HCT116 (cell line): Measurements from ENCODE around the gene UTRN. TPM values are rescaled to one million over a fixed set of nuclear protein-coding genes. Genes with fewer than 3 reads are reported as not detected.

Experiments used
- ATAC-seq: fragments of 200-7000 bp; cut with Tn5 transposase; 2 replicates; pipeline ENCODE4 v1.9.1; 2020; ENCODE audit warnings: mild to moderate bottlenecking, moderate library complexity
- BruUV-seq: library from RNA; stranded (reverse); fragments of 400-500 nt; replicated peaks from 2 replicates; lab custom pipeline; 2021; lab: Mats Ljungman, UMichigan
- CTCF ChIA-PET: fragments of 300-600 bp; sonication (Branson Sonifier 250); formaldehyde crosslinking; loops from one replicate; lab custom pipeline; 2021; ENCODE audit warnings: antibody characterized with exemption; lab: Charles Lee
- POLR2A ChIA-PET: fragments of 300-600, 350-600 bp; sonication (Branson Sonifier 250); formaldehyde crosslinking; loops from one replicate; lab custom pipeline; 2021; ENCODE audit warnings: antibody characterized with exemption; lab: Charles Lee
- RAD21 ChIA-PET, 2 experiments: fragments of 300-600 bp; sonication (Branson Sonifier 250); formaldehyde crosslinking; loops; one replicate each; lab custom pipeline; 2023; ENCODE audit warnings: low total read pairs in 2 of 2; ENCODE audit not compliant: uncharacterized antibody in 2 of 2, unreplicated experiment in 2 of 2, low non-redundant PET in 1 of 2; lab: Charles Lee
- DNase-seq: peaks from one replicate; pipeline ENCODE4 v3.0.0-alpha.2; 2010; ENCODE audit warnings: low read depth, low spot score
- H2AFZ ChIP-seq: fragments of 200-600 bp; shearing (Covaris generic), sonication (generic); 2 replicates; pipeline ENCODE4 v1.6.1; 2017; ENCODE audit warnings: low read depth, mixed run types, mixed read lengths, antibody characterized with exemption, low read length; ENCODE audit not compliant: poor library complexity, severe bottlenecking
- H3K27ac ChIP-seq: 2 replicates; pipeline ENCODE4 v1.5.1; 2012; ENCODE audit warnings: low read depth, low read length
- H3K27me3 ChIP-seq: fragments of 200-600 bp; sonication (generic); 2 replicates; pipeline ENCODE4 v1.6.1; 2016; ENCODE audit warnings: mixed run types, low read length, mixed read lengths; ENCODE audit not compliant: insufficient read depth
- H3K36me3 ChIP-seq, 2 experiments: fragments of 200-500 bp in 1 of 2; fragments of 200-600 bp in 1 of 2; sonication (Bioruptor generic) in 1 of 2; sonication (generic) in 1 of 2; 2 replicates each; pipeline versions ENCODE4 v1.5.1 to v1.6.1; 2014 to 2016; ENCODE audit warnings: low read length in 2 of 2, inconsistent platforms in 1 of 2, mixed read lengths in 1 of 2, mixed run types in 1 of 2; ENCODE audit not compliant: insufficient read depth in 2 of 2, control insufficient read depth in 1 of 2
- H3K4me1 ChIP-seq, 2 experiments: fragments of 200-600 bp in 1 of 2; sonication (generic) in 1 of 2; 2 replicates each; pipeline versions ENCODE4 v1.5.1 to v1.6.1; 2012 to 2017; ENCODE audit warnings: low read length in 2 of 2, inconsistent platforms in 1 of 2, mild to moderate bottlenecking in 1 of 2, mixed read lengths in 1 of 2, mixed run types in 1 of 2, moderate library complexity in 1 of 2; ENCODE audit not compliant: insufficient read depth in 2 of 2, control insufficient read depth in 1 of 2
- H3K4me2 ChIP-seq: fragments of 200-600 bp; sonication (generic); 2 replicates; pipeline ENCODE4 v1.6.1; 2017; ENCODE audit warnings: mixed run types, low read length, mixed read lengths
- H3K4me3 ChIP-seq, 2 experiments: fragments of 200-600 bp in 1 of 2; sonication (generic) in 1 of 2; replicated peaks in 1 of 2; 2 replicates each; pipeline ENCODE4 v1.5.1; 2011 to 2016; ENCODE audit warnings: low read length in 2 of 2, control low read depth in 1 of 2, low read depth in 1 of 2, mild to moderate bottlenecking in 1 of 2, mixed read lengths in 1 of 2, mixed run types in 1 of 2
- H3K79me2 ChIP-seq: fragments of 200-600 bp; sonication (generic); 2 replicates; pipeline ENCODE4 v1.6.1; 2017; ENCODE audit warnings: mild to moderate bottlenecking, mixed run types, low read length, moderate library complexity, mixed read lengths; ENCODE audit not compliant: insufficient read depth
- H3K9ac ChIP-seq: fragments of 200-600 bp; sonication (generic); 2 replicates; pipeline ENCODE4 v1.6.1; 2016; ENCODE audit warnings: low read length, mixed read lengths
- H3K9me2 ChIP-seq: fragments of 200-600 bp; sonication (generic), shearing (Covaris generic); 2 replicates; pipeline ENCODE4 v1.6.1; 2017; ENCODE audit warnings: mixed run types, mild to moderate bottlenecking, moderate library complexity; ENCODE audit not compliant: insufficient read depth
- H3K9me3 ChIP-seq, 2 experiments: fragments of 200-500 bp in 1 of 2; fragments of 200-600 bp in 1 of 2; sonication (Bioruptor generic) in 1 of 2; sonication (generic) in 1 of 2; 2 replicates each; pipeline ENCODE4 v1.6.1; 2014 to 2017; ENCODE audit warnings: low read length in 2 of 2, mixed read lengths in 2 of 2, inconsistent platforms in 1 of 2, low read depth in 1 of 2, mild to moderate bottlenecking in 1 of 2, mixed run types in 1 of 2, moderate library complexity in 1 of 2; ENCODE audit not compliant: control insufficient read depth in 1 of 2, insufficient read depth in 1 of 2
- H4K20me1 ChIP-seq: fragments of 200-600 bp; sonication (generic), shearing (Covaris generic); 2 replicates; pipeline ENCODE4 v1.6.1; 2017; ENCODE audit warnings: mixed run types, mild to moderate bottlenecking, moderate library complexity; ENCODE audit not compliant: insufficient read depth
- CEBPB ChIP-seq: IDR thresholded peaks from 2 replicates; pipeline ENCODE4 v1.6.1; 2012; ENCODE audit warnings: low read depth
- EGR1 ChIP-seq: IDR thresholded peaks from 2 replicates; pipeline ENCODE4 v1.6.1; 2012; ENCODE audit warnings: low read depth
- EZH2 ChIP-seq: fragments of 200-600 bp; sonication (generic); IDR thresholded peaks from 2 replicates; pipeline ENCODE4 v1.6.1; 2017; ENCODE audit warnings: antibody characterized with exemption, mixed run types
- FOSL1 ChIP-seq: IDR thresholded peaks from 2 replicates; pipeline ENCODE4 v1.6.1; 2012; ENCODE audit warnings: low read depth
- JUND ChIP-seq: IDR thresholded peaks from 2 replicates; pipeline ENCODE4 v1.6.1; 2012
- MAX ChIP-seq: IDR thresholded peaks from 2 replicates; pipeline ENCODE4 v1.6.1; 2012
- POLR2A ChIP-seq: IDR thresholded peaks from 2 replicates; pipeline ENCODE4 v1.7.0; 2011; ENCODE audit warnings: borderline replicate concordance; ENCODE audit not compliant: insufficient read depth, insufficient read length; ENCODE audit errors: extremely low read depth
- POLR2AphosphoS5 ChIP-seq: IDR thresholded peaks from 2 replicates; pipeline ENCODE4 v1.6.1; 2011; ENCODE audit warnings: mild to moderate bottlenecking, low read depth, low read length, moderate library complexity
- SIN3A ChIP-seq: IDR thresholded peaks from 2 replicates; pipeline ENCODE4 v1.6.1; 2012; ENCODE audit warnings: low read depth
- SP1 ChIP-seq: IDR thresholded peaks from 2 replicates; pipeline ENCODE4 v1.6.1; 2012; ENCODE audit warnings: low read depth
- SRF ChIP-seq: IDR thresholded peaks from 2 replicates; pipeline ENCODE4 v1.6.1; 2012; ENCODE audit warnings: low read depth
- ZBTB33 ChIP-seq: IDR thresholded peaks from 2 replicates; pipeline ENCODE4 v1.6.1; 2011; ENCODE audit warnings: mild to moderate bottlenecking, low read length, moderate library complexity; ENCODE audit not compliant: insufficient replicate concordance; ENCODE audit errors: extremely low read depth
- ZNF274 ChIP-seq: fragments of 200-500 bp; sonication (Bioruptor generic); IDR thresholded peaks from 2 replicates; pipeline ENCODE4 v1.6.1; 2014; ENCODE audit warnings: mild to moderate bottlenecking, low read depth, low read length, inconsistent platforms
- intact Hi-C: fragments of 100-400 bp; cut with micrococcal nuclease; formaldehyde crosslinking; loops from 2 replicates; pipeline ENCODE4 v1.10.0; 2022
- total RNA-seq: library from RNA; stranded (reverse); gene quantifications from one replicate; pipeline ENCODE4 v1.2.1, GENCODE V29; 2021; ENCODE audit not compliant: unreplicated experiment
- TF ChIP-seq, protein P1 (sequence below): IDR thresholded peaks from 2 replicates; pipeline ENCODE4 v1.6.1; 2012
- TF ChIP-seq, protein P2 (sequence below), 3 experiments: fragments of 200-600 bp in 1 of 3; sonication (generic) in 1 of 3; IDR thresholded peaks in 2 of 3; conservative IDR thresholded peaks in 1 of 3; 2 replicates each; pipeline ENCODE4 v1.5.1; 2012 to 2017; ENCODE audit warnings: low read depth in 2 of 3, low read length in 2 of 3, antibody characterized with exemption in 1 of 3, borderline replicate concordance in 1 of 3, control low read depth in 1 of 3, mild to moderate bottlenecking in 1 of 3, mixed read lengths in 1 of 3, mixed run types in 1 of 3, moderate library complexity in 1 of 3; ENCODE audit not compliant: insufficient read depth in 1 of 3

The UTRN gene
- total RNA-seq, 1 experiment from 2014 or later = 28.4 TPM

DNA sequence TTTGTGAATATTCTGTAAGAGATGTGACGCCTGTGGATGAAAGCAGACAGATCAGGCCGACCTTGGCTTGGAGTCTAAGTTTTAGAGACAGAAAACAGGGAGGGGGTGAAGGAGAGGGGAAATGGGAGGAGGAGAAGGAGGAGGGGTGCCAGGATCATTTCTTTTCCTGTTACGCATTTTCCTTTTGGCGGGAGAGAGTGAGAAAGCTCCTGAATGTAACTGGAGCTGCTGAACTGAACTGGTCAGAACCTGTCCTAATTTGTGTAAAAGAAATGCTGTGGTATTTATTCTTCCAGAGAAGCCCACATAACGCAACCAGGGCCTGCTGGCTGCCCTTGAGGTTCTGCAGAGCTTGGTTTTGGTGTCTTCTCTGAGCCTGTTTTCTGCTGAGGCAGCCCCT, 41.9 kb downstream of the UTRN start:
- H3K36me3 ChIP-seq = no peaks in the 10 kb centered on the region
- intact Hi-C loops = no loop called here
- RAD21 ChIA-PET = no interaction called here
- POLR2A ChIA-PET = no interaction called here
- H3K9ac ChIP-seq = no peak overlapping the region
- H3K27ac ChIP-seq = no peak overlapping the region
- H3K4me1 ChIP-seq = peaks cover 26 to 33% of the 10 kb centered on the region in 2 experiments
- CTCF ChIA-PET = no interaction called here
- no peaks in the 10 kb centered on the region for H3K9me3 ChIP-seq
- no TSS peak for BruUV-seq
- no peaks in the 10 kb centered on the region for H3K27me3 ChIP-seq
- no peaks in the 10 kb centered on the region for H4K20me1 ChIP-seq
- H3K79me2 ChIP-seq = no peaks in the 10 kb centered on the region
- DNase-seq = no peak
- H2AFZ ChIP-seq = no peak overlapping the region
- H3K4me3 ChIP-seq = no peak overlapping the region
- no peak overlapping the region for H3K4me2 ChIP-seq
- H3K9me2 ChIP-seq = no peaks in the 10 kb centered on the region
- ATAC-seq = no peak
- no peak for TF ChIP-seq POLR2A
- TF ChIP-seq EGR1 = no peak
- TF ChIP-seq, protein P1, sequence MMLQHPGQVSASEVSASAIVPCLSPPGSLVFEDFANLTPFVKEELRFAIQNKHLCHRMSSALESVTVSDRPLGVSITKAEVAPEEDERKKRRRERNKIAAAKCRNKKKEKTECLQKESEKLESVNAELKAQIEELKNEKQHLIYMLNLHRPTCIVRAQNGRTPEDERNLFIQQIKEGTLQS = no peak
- TF ChIP-seq, protein P2, sequence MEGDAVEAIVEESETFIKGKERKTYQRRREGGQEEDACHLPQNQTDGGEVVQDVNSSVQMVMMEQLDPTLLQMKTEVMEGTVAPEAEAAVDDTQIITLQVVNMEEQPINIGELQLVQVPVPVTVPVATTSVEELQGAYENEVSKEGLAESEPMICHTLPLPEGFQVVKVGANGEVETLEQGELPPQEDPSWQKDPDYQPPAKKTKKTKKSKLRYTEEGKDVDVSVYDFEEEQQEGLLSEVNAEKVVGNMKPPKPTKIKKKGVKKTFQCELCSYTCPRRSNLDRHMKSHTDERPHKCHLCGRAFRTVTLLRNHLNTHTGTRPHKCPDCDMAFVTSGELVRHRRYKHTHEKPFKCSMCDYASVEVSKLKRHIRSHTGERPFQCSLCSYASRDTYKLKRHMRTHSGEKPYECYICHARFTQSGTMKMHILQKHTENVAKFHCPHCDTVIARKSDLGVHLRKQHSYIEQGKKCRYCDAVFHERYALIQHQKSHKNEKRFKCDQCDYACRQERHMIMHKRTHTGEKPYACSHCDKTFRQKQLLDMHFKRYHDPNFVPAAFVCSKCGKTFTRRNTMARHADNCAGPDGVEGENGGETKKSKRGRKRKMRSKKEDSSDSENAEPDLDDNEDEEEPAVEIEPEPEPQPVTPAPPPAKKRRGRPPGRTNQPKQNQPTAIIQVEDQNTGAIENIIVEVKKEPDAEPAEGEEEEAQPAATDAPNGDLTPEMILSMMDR (IDR thresholded peaks at IDR 0.05 in 2 of 3, conservative IDR thresholded peaks at IDR 0.05 in 1 of 3; ENCODE audit: borderline replicate concordance in 1 of 3, insufficient read depth in 1 of 3, low read depth in 2 of 3, low read length in 2 of 3) = no peak
- TF ChIP-seq EZH2 = no peak
- TF ChIP-seq SP1 = no peak
- no peak for TF ChIP-seq FOSL1
- TF ChIP-seq MAX = no peak
- TF ChIP-seq POLR2AphosphoS5 = no peak
- no peak for TF ChIP-seq SRF
- TF ChIP-seq SIN3A = no peak
- no peak for TF ChIP-seq CEBPB
- TF ChIP-seq ZBTB33 = no peak
- TF ChIP-seq ZNF274 = no peak
- TF ChIP-seq JUND = no peak
